Measurements from ENCODE around the gene CLEC4M.

GRCh38 chr19:7746903-7747884, 15.8 kb upstream of the CLEC4M start, which contains the start of gene CD209:
- TF ChIP-seq OSR1 (CRISPR knock-in tag; IDR thresholded peaks at IDR 0.05) = no peak
- TF ChIP-seq ZNF70 (CRISPR knock-in tag; IDR thresholded peaks at IDR 0.05) = no peak
- TF ChIP-seq GLIS3 (CRISPR knock-in tag; IDR thresholded peaks at IDR 0.05) = no peak
- no peak for TF ChIP-seq PATZ1 (CRISPR knock-in tag; IDR thresholded peaks at IDR 0.05; ENCODE audit: borderline replicate concordance)
- TF ChIP-seq SNAI2 (CRISPR knock-in tag; IDR thresholded peaks at IDR 0.05) = no peak
- TF ChIP-seq TSHZ2 (CRISPR knock-in tag; IDR thresholded peaks at IDR 0.05) = no peak
- no peak for TF ChIP-seq ISL1 (CRISPR knock-in tag; IDR thresholded peaks at IDR 0.05)
- no peak for TF ChIP-seq CREB5 (CRISPR knock-in tag; IDR thresholded peaks at IDR 0.05; ENCODE audit: low read depth)
- no peak for TF ChIP-seq TOX (CRISPR knock-in tag; IDR thresholded peaks at IDR 0.05; ENCODE audit: borderline replicate concordance)
- TF ChIP-seq ZFP30 (CRISPR knock-in tag; IDR thresholded peaks at IDR 0.05) = no peak

Data from SK-N-SH treated with all-trans-retinoic acid at 6 μM for 48 hours (cell line).